HepG2 (cell line): Measurements from ENCODE around the gene RAB14. TPM values are rescaled to one million over a fixed set of nuclear protein-coding genes. Genes with fewer than 3 reads are reported as not detected.

ENCODE experiments used
- ATAC-seq: fragments of 200-7000 bp; cut with Tn5 transposase; 3 replicates; pipeline ENCODE4 v1.9.1; 2020; ENCODE audit warnings: mild to moderate bottlenecking, moderate library complexity
- BruUV-seq: library from RNA; stranded (reverse); fragments of 400-500 nt; replicated peaks from 2 replicates; lab custom pipeline; 2021; lab: Mats Ljungman, UMichigan
- CTCF ChIA-PET: fragments of 300-600 bp; formaldehyde crosslinking; extraction: SDS; loops from one replicate; lab custom pipeline; 2021; ENCODE audit warnings: low total read pairs, inconsistent platforms, low intra/inter-chr PET ratio; lab: Yijun Ruan, JAX
- POLR2A ChIA-PET: fragments of 350-600 bp; sonication (Branson Sonifier 250); formaldehyde crosslinking; loops from one replicate; lab custom pipeline; 2020; ENCODE audit warnings: antibody characterized with exemption, inconsistent platforms; lab: Yijun Ruan, JAX
- DNase-seq: peaks from one replicate; pipeline ENCODE4 v3.0.0-alpha.2; 2015; ENCODE audit warnings: low spot score
- FAIRE-seq: peaks from 3 replicates; lab custom pipeline; 2011; peaks lifted over from hg19 to GRCh38; lab: Jason Lieb, UNC
- H2AFZ ChIP-seq: one replicate; pipeline ENCODE4 v1.6.1; 2011; ENCODE audit warnings: low read length, inconsistent platforms
- H3K27ac ChIP-seq: fragments of 300-600 bp; 3 replicates; pipeline ENCODE4 v1.8.0; 2011; ENCODE audit warnings: mixed run types, mild to moderate bottlenecking, mixed read lengths, low read length, inconsistent platforms; ENCODE audit not compliant: insufficient read depth; ENCODE audit errors: extremely low read length
- H3K27me3 ChIP-seq, 2 experiments: fragments of 200-600 bp in 1 of 2; 2 replicates in 1 of 2; 3 replicates in 1 of 2; pipeline versions ENCODE4 v1.6.0 to v1.8.0; 2011; ENCODE audit warnings: low read length in 2 of 2, mild to moderate bottlenecking in 2 of 2, moderate library complexity in 2 of 2, inconsistent platforms in 1 of 2; ENCODE audit not compliant: insufficient read depth in 2 of 2, control insufficient read depth in 1 of 2
- H3K36me3 ChIP-seq, 2 experiments: fragments of 200-600 bp in 1 of 2; replicated peaks in 1 of 2; 2 replicates in 1 of 2; 3 replicates in 1 of 2; pipeline versions ENCODE4 v1.5.1 to v1.8.0; 2011; ENCODE audit warnings: low read length in 2 of 2, inconsistent platforms in 1 of 2; ENCODE audit not compliant: insufficient read depth in 2 of 2, control insufficient read depth in 1 of 2
- H3K4me1 ChIP-seq: 2 replicates; pipeline ENCODE4 v1.5.1; 2012; ENCODE audit warnings: low read length, inconsistent platforms; ENCODE audit not compliant: insufficient read depth
- H3K4me2 ChIP-seq: 2 replicates; pipeline ENCODE4 v1.6.0; 2011; ENCODE audit warnings: low read depth, low read length, inconsistent platforms
- H3K4me3 ChIP-seq, 3 experiments: fragments of 200-600 bp in 1 of 3; sonication (generic), shearing (Covaris generic) in 1 of 3; replicated peaks in 1 of 3; 2 replicates each; pipeline ENCODE4 v1.5.1; 2011 to 2016; ENCODE audit warnings: low read length in 3 of 3, inconsistent platforms in 2 of 3, low read depth in 2 of 3, mild to moderate bottlenecking in 2 of 3, control low read depth in 1 of 3, mixed read lengths in 1 of 3; ENCODE audit not compliant: insufficient read depth in 1 of 3
- H3K79me2 ChIP-seq: one replicate; pipeline ENCODE4 v1.6.1; 2011; ENCODE audit warnings: low read length, inconsistent platforms; ENCODE audit not compliant: insufficient read depth
- H3K9ac ChIP-seq: 2 replicates; pipeline ENCODE4 v1.6.0; 2011; ENCODE audit warnings: mild to moderate bottlenecking, low read depth, low read length, inconsistent platforms; ENCODE audit not compliant: insufficient read depth
- H3K9me3 ChIP-seq: 2 replicates; pipeline ENCODE4 v1.5.1; 2012; ENCODE audit warnings: mild to moderate bottlenecking, low read length
- H4K20me1 ChIP-seq: 2 replicates; pipeline ENCODE4 v1.6.0; 2011; ENCODE audit warnings: inconsistent platforms, mild to moderate bottlenecking, low read length, moderate library complexity; ENCODE audit not compliant: insufficient read depth
- BRCA1 ChIP-seq: sonication (generic); formaldehyde crosslinking; IDR thresholded peaks from 2 replicates; pipeline ENCODE4 v1.4.0; 2020; ENCODE audit warnings: missing genetic modification reagents
- HOXA5 ChIP-seq: sonication (generic); formaldehyde crosslinking; IDR thresholded peaks from 2 replicates; pipeline ENCODE4 v1.4.0; 2020; ENCODE audit warnings: missing genetic modification reagents
- KDM4B ChIP-seq: sonication (generic); formaldehyde crosslinking; IDR thresholded peaks from 2 replicates; pipeline ENCODE4 v1.4.0; 2020; ENCODE audit warnings: missing genetic modification reagents
- MATR3 ChIP-seq: sonication (generic); formaldehyde crosslinking; IDR thresholded peaks from 2 replicates; pipeline ENCODE4 v1.4.0; 2020; ENCODE audit warnings: missing genetic modification reagents
- NAIF1 ChIP-seq: sonication (generic); formaldehyde crosslinking; IDR thresholded peaks from 2 replicates; pipeline ENCODE4 v1.5.0; 2020; ENCODE audit warnings: mild to moderate bottlenecking, missing genetic modification reagents, borderline replicate concordance
- PLRG1 ChIP-seq: fragments of 450-650 bp; conservative IDR thresholded peaks from 2 replicates; pipeline ENCODE4 v1.6.1; 2016
- RFXANK ChIP-seq: IDR thresholded peaks from 2 replicates; pipeline ENCODE4 v1.6.1; 2016
- RXRA ChIP-seq: sonication (generic); formaldehyde crosslinking; IDR thresholded peaks from 2 replicates; pipeline ENCODE4 v1.5.1; 2020; ENCODE audit warnings: missing genetic modification reagents
- TCF7 ChIP-seq: sonication (generic); IDR thresholded peaks from 2 replicates; pipeline ENCODE4 v1.6.1; 2016; ENCODE audit warnings: antibody characterized with exemption, low read depth
- ZBTB42 ChIP-seq: sonication (generic); formaldehyde crosslinking; IDR thresholded peaks from 2 replicates; pipeline ENCODE4 v1.5.0; 2020; ENCODE audit warnings: mild to moderate bottlenecking, missing genetic modification reagents
- ZSCAN20 ChIP-seq: sonication (generic); formaldehyde crosslinking; IDR thresholded peaks from 2 replicates; pipeline ENCODE4 v1.4.0; 2020; ENCODE audit warnings: missing genetic modification reagents, mild to moderate bottlenecking, borderline replicate concordance
- WGBS: methylation state at CpG from one replicate; pipeline ENCODE4 v1.1.6; 2017; ENCODE audit warnings: low lambda C conversion rate; 5-methylcytosine and 5-hydroxymethylcytosine counted together
- in situ Hi-C: cut with HindIII; loops from 2 replicates; pipeline ENCODE4 v1.10.0; 2017; ENCODE audit warnings: low pct_unique_long_range_greater_than_20kb; ENCODE audit not compliant: extremely low pct_ligation_motif_present
- intact Hi-C: fragments of 100-400 bp; cut with micrococcal nuclease; formaldehyde crosslinking; loops from one replicate; pipeline ENCODE4 v1.10.0; 2022; ENCODE audit not compliant: unreplicated experiment
- polyA plus RNA-seq, 8 experiments: library from polyadenylated mRNA; depleted of rRNA in 3 of 8; stranded (reverse) in 7 of 8; unstranded in 1 of 8; fragments of >200 nt; fragmentation: Illumina TruSeq in 4 of 8; extraction: Trizol in 4 of 8; gene quantifications; 2 replicates each; pipeline versions ENCODE4 v1.2.1 to v1.2.3, GENCODE V29; 2011 to 2016; ENCODE audit warnings: low read depth in 4 of 8, missing spikeins in 1 of 8, mixed read lengths in 1 of 8; ENCODE audit not compliant: insufficient read depth in 1 of 8
- total RNA-seq, 5 experiments: library from RNA; depleted of rRNA; stranded (reverse); fragments of >200 nt; fragmentation: Illumina TruSeq; extraction: Trizol; gene quantifications; 2 replicates each; pipeline ENCODE4 v1.2.3, GENCODE V29; 2016; ENCODE audit warnings: low read depth in 1 of 5
- TF ChIP-seq, protein P1 (sequence below): IDR thresholded peaks from 2 replicates; pipeline ENCODE4 v1.6.1; 2012; ENCODE audit warnings: inconsistent platforms

RAB14 gene
- total and polyA plus RNA-seq, 2 of the 13 experiments (the other 11 are each of a cell fraction or from before 2014, with no cell fraction given) = 17.4 to 19.3 TPM

DNA sequence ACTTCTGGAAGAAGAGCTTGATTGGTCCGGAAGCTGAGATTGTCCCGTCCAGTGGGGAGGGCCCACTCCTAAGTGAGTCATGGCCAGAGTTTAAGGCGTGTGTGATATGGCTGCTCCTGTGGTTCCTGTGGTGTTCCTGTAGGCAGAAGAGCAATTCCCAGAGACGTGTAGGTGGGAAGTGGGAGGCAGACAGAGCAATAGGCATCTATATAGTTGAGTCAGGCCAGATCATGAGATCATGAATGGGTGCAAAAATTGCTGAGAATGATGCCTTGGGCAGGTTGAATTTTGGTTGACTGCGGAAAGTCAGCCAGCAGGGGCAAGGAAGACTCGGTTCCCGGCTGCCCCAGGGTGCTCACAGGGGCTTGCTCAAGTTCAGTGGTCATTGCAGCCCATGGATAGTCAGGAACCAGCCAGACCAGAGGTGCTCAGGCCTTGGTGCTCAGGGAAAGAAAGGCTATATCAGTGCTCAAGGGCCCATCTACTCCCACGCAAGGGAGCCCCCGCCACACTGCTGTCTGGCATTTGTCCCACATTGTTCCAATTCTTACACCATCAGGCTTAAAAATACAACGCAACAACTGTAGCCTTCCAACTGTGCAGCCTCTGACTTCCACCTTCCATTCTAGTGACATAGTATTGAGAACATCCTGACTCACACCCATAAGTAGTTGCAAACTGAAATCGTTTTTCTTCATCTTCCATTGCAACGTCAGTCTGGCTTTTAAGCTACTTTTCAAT, 45.3 kb upstream of the RAB14 start:
- in situ Hi-C loops (no loop called here), intact Hi-C loops (no loop called here)
- Histone ChIP-seq H3K9ac (no peak overlapping the region), H3K4me1 (no peaks in the 10 kb centered on the region), H2AFZ (no peak overlapping the region), H3K36me3 (no peaks in the 10 kb centered on the region), H3K27me3 (peaks cover 0 to 9% of the 10 kb centered on the region in 2 experiments; a peak in 1 of 5 replicates), H3K4me3 (no peak overlapping the region), H3K79me2 (no peaks in the 10 kb centered on the region), H3K4me2 (no peak overlapping the region), H4K20me1 (no peaks in the 10 kb centered on the region), H3K9me3 (peaks cover 9% of the 10 kb centered on the region; the same call in 1 of the 2 replicates), H3K27ac (no peak overlapping the region)
- no peak for TF ChIP-seq PLRG1
- no peak for TF ChIP-seq BRCA1 (CRISPR knock-in tag)
- TF ChIP-seq KDM4B (CRISPR knock-in tag) = no peak
- no peak for TF ChIP-seq HOXA5 (CRISPR knock-in tag)
- no peak for TF ChIP-seq ZSCAN20 (CRISPR knock-in tag)
- no peak for TF ChIP-seq TCF7
- no peak for TF ChIP-seq MATR3
- no peak for TF ChIP-seq RXRA
- TF ChIP-seq RFXANK (CRISPR knock-in tag) = no peak
- no peak for TF ChIP-seq NAIF1
- WGBS = 18% methylated on average over 10 of the region's 12 CpGs
- BruUV-seq = no TSS peak
- no peak for ATAC-seq
- FAIRE-seq = no peak
- POLR2A ChIA-PET = no interaction called here
- no peak for DNase-seq
- CTCF ChIA-PET = no interaction called here

DNA sequence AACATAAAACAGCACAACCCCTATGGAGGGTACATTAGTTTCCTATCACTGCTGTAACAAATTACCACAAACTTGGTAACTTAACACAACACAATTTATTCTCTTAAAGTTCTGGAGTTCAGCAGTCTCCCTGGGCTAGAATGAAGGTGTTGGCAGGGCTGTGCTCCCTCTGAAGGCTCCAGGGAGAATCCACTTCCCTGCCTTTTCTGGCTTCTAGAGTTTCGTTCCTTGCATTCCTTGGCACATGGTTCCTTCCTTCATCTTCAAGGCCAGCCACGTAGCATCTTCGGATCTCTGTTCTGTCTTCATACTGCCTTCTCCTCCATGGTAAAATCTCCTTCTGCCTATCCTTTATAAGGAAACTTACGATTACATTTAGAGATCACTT, 41.3 kb upstream of the RAB14 start:
- no peak overlapping the region for H3K4me2 ChIP-seq
- ChIA-PET POLR2A (no interaction called here), CTCF (no interaction called here)
- WGBS = 45% methylated on average over 4 of the region's 4 CpGs
- no peaks in the 10 kb centered on the region for H3K36me3 ChIP-seq
- H3K4me1 ChIP-seq = no peaks in the 10 kb centered on the region
- TF ChIP-seq ZBTB42 = no peak
- TF ChIP-seq, protein P1, sequence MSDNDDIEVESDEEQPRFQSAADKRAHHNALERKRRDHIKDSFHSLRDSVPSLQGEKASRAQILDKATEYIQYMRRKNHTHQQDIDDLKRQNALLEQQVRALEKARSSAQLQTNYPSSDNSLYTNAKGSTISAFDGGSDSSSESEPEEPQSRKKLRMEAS = no peak
- H3K9me3 ChIP-seq = peaks cover 9% of the 10 kb centered on the region; the same call in 1 of the 2 replicates
- H3K4me3 ChIP-seq = no peak overlapping the region
- no peak overlapping the region for H3K27ac ChIP-seq
- peaks cover 0 to 24% of the 10 kb centered on the region in 2 experiments; a peak in 2 of 5 replicates for H3K27me3 ChIP-seq
- no peak overlapping the region for H3K9ac ChIP-seq
- H2AFZ ChIP-seq = no peak overlapping the region
- H3K79me2 ChIP-seq = no peaks in the 10 kb centered on the region
- in situ Hi-C loops = no loop called here
- no peak for FAIRE-seq
- no peak for ATAC-seq
- no peaks in the 10 kb centered on the region for H4K20me1 ChIP-seq
- BruUV-seq = no TSS peak
- intact Hi-C loops = no loop called here
- no peak for DNase-seq
